LNCaP clone FGC (cell line): ENCODE results near the gene PATJ.

Experiments
- DNase-seq: peaks from one replicate; pipeline ENCODE4 v3.0.0-alpha.2; 2011; ENCODE audit warnings: low read depth
- H3K4me3 ChIP-seq: 2 replicates; pipeline ENCODE4 v1.5.1; 2011; ENCODE audit warnings: mild to moderate bottlenecking, low read depth, low read length, control low read depth
- CTCF ChIP-seq: IDR thresholded peaks from 2 replicates; pipeline ENCODE4 v1.5.1; 2012; ENCODE audit warnings: mild to moderate bottlenecking; ENCODE audit not compliant: control insufficient read depth, insufficient read depth; ENCODE audit errors: extremely low read depth

Gene PATJ

GRCh38 chr1:62198069-62198780, 455.9 kb downstream of the PATJ start:
- DNase-seq = no peak
- no peak overlapping the region for H3K4me3 ChIP-seq
- TF ChIP-seq CTCF = no peak

GRCh38 chr1:62198781-62199125, 456.5 kb downstream of the PATJ start:
- no peak overlapping the region for H3K4me3 ChIP-seq
- TF ChIP-seq CTCF = no peak
- no peak for DNase-seq

GRCh38 chr1:62207187-62207586, 464.9 kb downstream of the PATJ start:
- no peak for DNase-seq
- no peak overlapping the region for H3K4me3 ChIP-seq
- TF ChIP-seq CTCF = no peak

GRCh38 chr1:62208087-62208486, 465.8 kb downstream of the PATJ start:
- DNase-seq = no peak
- no peak for TF ChIP-seq CTCF
- no peak overlapping the region for H3K4me3 ChIP-seq

GRCh38 chr1:62208970-62209369, 466.7 kb downstream of the PATJ start:
- no peak for TF ChIP-seq CTCF
- H3K4me3 ChIP-seq = no peak overlapping the region
- no peak for DNase-seq

GRCh38 chr1:62209931-62210595, 467.8 kb downstream of the PATJ start:
- TF ChIP-seq CTCF = no peak
- no peak for DNase-seq
- H3K4me3 ChIP-seq = no peak overlapping the region

GRCh38 chr1:62210960-62211359, 468.7 kb downstream of the PATJ start:
- no peak for DNase-seq
- no peak overlapping the region for H3K4me3 ChIP-seq
- TF ChIP-seq CTCF = no peak
